ENCODE results near the gene RARRES1.

- TF ChIP-seq CTCF (conservative IDR thresholded peaks at IDR 0.05; ENCODE audit: low read length), result no peak
- TF ChIP-seq EZH2phosphoT487 (IDR thresholded peaks at IDR 0.05; ENCODE audit: borderline replicate concordance, low read depth, low read length), result no peak
These were observed 771 bp downstream of the RARRES1 start for GRCh38 chr3:158731486-158731885.
